H1 (cell line): ENCODE results near the gene ZFP57. TPM values are rescaled to one million over a fixed set of nuclear protein-coding genes. Genes with fewer than 3 reads are reported as not detected.

Experiments
- CTCF ChIA-PET: fragments of 300-600 bp; sonication (Branson Sonifier 250); formaldehyde crosslinking; loops from one replicate; lab custom pipeline; 2021; ENCODE audit not compliant: partially characterized antibody; lab: Charles Lee
- POLR2A ChIA-PET: fragments of 300-600 bp; sonication (Branson Sonifier 250); formaldehyde crosslinking; loops from one replicate; lab custom pipeline; 2021; ENCODE audit warnings: inconsistent platforms; ENCODE audit not compliant: partially characterized antibody; lab: Charles Lee
- DNase-seq, 2 experiments: peaks; one replicate each; pipeline versions ENCODE4 v3.0.0 to v3.0.0-alpha.2; 2010 to 2022; ENCODE audit warnings: low spot score in 2 of 2, low read depth in 1 of 2, mixed read lengths in 1 of 2
- FAIRE-seq: peaks from 2 replicates; lab custom pipeline; 2011; peaks lifted over from hg19 to GRCh38; lab: Jason Lieb, UNC
- H2AFZ ChIP-seq: 2 replicates; pipeline ENCODE4 v1.8.1; 2012; ENCODE audit warnings: low read length, inconsistent platforms
- H2AK5ac ChIP-seq: 2 replicates; pipeline ENCODE4 v1.6.1; 2013; ENCODE audit warnings: low read depth, low read length
- H2BK120ac ChIP-seq: replicated peaks from 2 replicates; pipeline ENCODE3; 2013; ENCODE audit warnings: low read depth, low read length, inconsistent platforms
- H2BK12ac ChIP-seq: 2 replicates; pipeline ENCODE4 v1.6.1; 2013; ENCODE audit warnings: low read depth, low read length
- H2BK15ac ChIP-seq: 2 replicates; pipeline ENCODE4 v1.6.1; 2013; ENCODE audit warnings: low read length
- H2BK20ac ChIP-seq: 2 replicates; pipeline ENCODE4 v1.6.1; 2013; ENCODE audit warnings: low read length
- H2BK5ac ChIP-seq: 2 replicates; pipeline ENCODE4 v1.6.1; 2013; ENCODE audit warnings: low read depth, low read length
- H3K14ac ChIP-seq: 2 replicates; pipeline ENCODE4 v1.6.1; 2013; ENCODE audit warnings: inconsistent platforms; ENCODE audit not compliant: insufficient read length
- H3K18ac ChIP-seq: 2 replicates; pipeline ENCODE4 v1.6.1; 2013; ENCODE audit warnings: low read length; ENCODE audit errors: extremely low read depth
- H3K23ac ChIP-seq: 2 replicates; pipeline ENCODE4 v1.6.1; 2013; ENCODE audit warnings: inconsistent platforms; ENCODE audit not compliant: insufficient read length
- H3K23me2 ChIP-seq: 2 replicates; pipeline ENCODE4 v1.6.1; 2013; ENCODE audit warnings: low read depth, low read length
- H3K27ac ChIP-seq: 2 replicates; pipeline ENCODE4 v1.6.1; 2011; ENCODE audit warnings: low read depth, low read length, inconsistent platforms
- H3K27me3 ChIP-seq, 4 experiments: replicated peaks in 1 of 4; 1 replicate in 1 of 4; 2 replicates in 3 of 4; pipeline versions ENCODE4 v1.6.1 to v1.8.1; 2011 to 2013; ENCODE audit warnings: low read length in 3 of 4, mild to moderate bottlenecking in 3 of 4, inconsistent platforms in 2 of 4, mixed read lengths in 2 of 4, moderate library complexity in 1 of 4; ENCODE audit not compliant: control insufficient read depth in 3 of 4, insufficient read depth in 3 of 4; ENCODE audit errors: extremely low read depth in 1 of 4
- H3K36me3 ChIP-seq, 4 experiments: 2 replicates each; pipeline versions ENCODE4 v1.6.1 to v1.8.1; 2011 to 2013; ENCODE audit warnings: mild to moderate bottlenecking in 4 of 4, low read length in 3 of 4, moderate library complexity in 2 of 4, control low read depth in 1 of 4, inconsistent platforms in 1 of 4; ENCODE audit not compliant: insufficient read depth in 4 of 4, control insufficient read depth in 2 of 4
- H3K4ac ChIP-seq: replicated peaks from 2 replicates; pipeline ENCODE3; 2013; ENCODE audit warnings: low read length, low read depth, mixed read lengths, inconsistent platforms; ENCODE audit not compliant: insufficient read length
- H3K4me1 ChIP-seq, 4 experiments: replicated peaks in 1 of 4; 1 replicate in 1 of 4; 2 replicates in 3 of 4; pipeline versions ENCODE4 v1.6.1 to v1.8.1; 2011 to 2013; ENCODE audit warnings: low read length in 3 of 4, inconsistent platforms in 2 of 4, mixed read lengths in 1 of 4; ENCODE audit not compliant: insufficient read depth in 4 of 4, control insufficient read depth in 3 of 4
- H3K4me2 ChIP-seq, 2 experiments: 2 replicates each; pipeline versions ENCODE4 v1.6.1 to v1.8.1; 2011 to 2013; ENCODE audit warnings: low read depth in 2 of 2, low read length in 2 of 2, control low read depth in 1 of 2, inconsistent platforms in 1 of 2, mild to moderate bottlenecking in 1 of 2; ENCODE audit not compliant: insufficient read depth in 1 of 2
- H3K4me3 ChIP-seq, 4 experiments: fragments of 200-600, 300-600 bp in 1 of 4; sonication (generic), shearing (Covaris generic), sonication (Bioruptor Twin) in 1 of 4; 2 replicates each; pipeline versions ENCODE4 v1.5.1 to v1.8.1; 2011 to 2016; ENCODE audit warnings: low read length in 4 of 4, low read depth in 3 of 4, control low read depth in 2 of 4, inconsistent platforms in 2 of 4, mild to moderate bottlenecking in 2 of 4, mixed read lengths in 1 of 4, moderate library complexity in 1 of 4; ENCODE audit not compliant: insufficient read depth in 2 of 4; ENCODE audit errors: extremely low read depth in 1 of 4
- H3K56ac ChIP-seq: replicated peaks from 2 replicates; pipeline ENCODE3; 2013; ENCODE audit warnings: low read depth, mild to moderate bottlenecking, mixed read lengths, low read length, inconsistent platforms; ENCODE audit not compliant: insufficient read length
- H3K79me1 ChIP-seq: 2 replicates; pipeline ENCODE4 v1.6.1; 2013; ENCODE audit warnings: low read depth, low read length, control low read depth
- H3K79me2 ChIP-seq, 2 experiments: 2 replicates each; pipeline versions ENCODE4 v1.6.1 to v1.8.1; 2012 to 2013; ENCODE audit warnings: low read length in 2 of 2, mild to moderate bottlenecking in 2 of 2, inconsistent platforms in 1 of 2; ENCODE audit not compliant: insufficient read depth in 2 of 2, control insufficient read depth in 1 of 2
- H3K9ac ChIP-seq, 4 experiments: replicated peaks in 1 of 4; 1 replicate in 1 of 4; 2 replicates in 3 of 4; pipeline versions ENCODE4 v1.6.1 to v1.8.1; 2011 to 2013; ENCODE audit warnings: low read depth in 3 of 4, low read length in 3 of 4, control low read depth in 2 of 4, mild to moderate bottlenecking in 2 of 4, moderate library complexity in 2 of 4, inconsistent platforms in 1 of 4; ENCODE audit errors: extremely low read depth in 1 of 4
- H3K9me3 ChIP-seq, 2 experiments: 2 replicates each; pipeline versions ENCODE4 v1.6.1 to v1.8.1; 2012 to 2013; ENCODE audit warnings: mild to moderate bottlenecking in 2 of 2, moderate library complexity in 2 of 2, control low read depth in 1 of 2, inconsistent platforms in 1 of 2, low read depth in 1 of 2, low read length in 1 of 2, mixed read lengths in 1 of 2; ENCODE audit not compliant: insufficient read depth in 2 of 2
- H4K20me1 ChIP-seq, 2 experiments: replicated peaks in 1 of 2; 2 replicates each; pipeline versions ENCODE3 to v1.8.1; 2011 to 2013; ENCODE audit warnings: inconsistent platforms in 2 of 2, low read length in 2 of 2, mild to moderate bottlenecking in 1 of 2; ENCODE audit not compliant: insufficient read depth in 2 of 2, control insufficient read depth in 1 of 2
- H4K5ac ChIP-seq: 2 replicates; pipeline ENCODE4 v1.6.1; 2013; ENCODE audit warnings: low read length, low read depth, mixed read lengths, inconsistent platforms; ENCODE audit not compliant: insufficient read length
- H4K8ac ChIP-seq: 2 replicates; pipeline ENCODE4 v1.8.0; 2013; ENCODE audit warnings: mild to moderate bottlenecking, moderate library complexity, low read length, inconsistent platforms; ENCODE audit not compliant: insufficient read depth; ENCODE audit errors: extremely low read depth
- H4K91ac ChIP-seq: replicated peaks from 2 replicates; pipeline ENCODE3; 2013; ENCODE audit warnings: low read length, mixed read lengths, inconsistent platforms; ENCODE audit not compliant: insufficient read length
- CEBPB ChIP-seq: IDR thresholded peaks from 2 replicates; pipeline ENCODE4 v1.6.1; 2012; ENCODE audit warnings: low read depth, low read length
- WGBS, 2 experiments: shearing (Covaris generic) in 1 of 2; methylation state at CpG; one replicate each; pipeline versions ENCODE4 v1.1.6 to v1.1.7; 2013 to 2015; ENCODE audit warnings: low lambda C conversion rate in 2 of 2, mixed read lengths in 2 of 2, inconsistent platforms in 1 of 2, low coverage in 1 of 2, missing lambda C conversion rate in 1 of 2; ENCODE audit not compliant: insufficient replicate concordance in 2 of 2, insufficient coverage in 1 of 2, insufficient read length in 1 of 2; ENCODE audit errors: extremely low coverage in 1 of 2, missing lambda C conversion rate in 1 of 2; 5-methylcytosine and 5-hydroxymethylcytosine counted together
- polyA plus RNA-seq, 7 experiments: library from polyadenylated mRNA; depleted of rRNA in 3 of 7; stranded (reverse) in 5 of 7; unstranded in 2 of 7; fragments of >200 nt in 5 of 7; fragments of 200-250 nt in 2 of 7; gene quantifications; 1 replicate in 5 of 7; 2 replicates in 1 of 7; 4 replicates in 1 of 7; pipeline versions ENCODE4 v1.2.1 to v1.2.3, GENCODE V29; 2011 to 2013; ENCODE audit warnings: missing spikeins in 2 of 7, mixed read lengths in 2 of 7
- total RNA-seq: library from RNA; stranded (reverse); fragmentation: NEBNext Ultra II Directional; extraction: Animal tissue kit (Norgen Biotek cat#: 25700); gene quantifications from 2 replicates; pipeline ENCODE4 v1.2.1, GENCODE V29; 2021

ZFP57 gene
- total and polyA plus RNA-seq, 2 of the 8 experiments (the other 6 are each of a cell fraction or from before 2014, with no cell fraction given) = 0.85 to 1.2 TPM

- Histone ChIP-seq H3K79me1 (peaks cover 10% of the 10 kb centered on the region), H2AK5ac (no peak overlapping the region)
- TF ChIP-seq CEBPB = no peak
- TF ChIP-seq, all 59 proteins: peak for 0
- Histone ChIP-seq H3K79me2 (peaks cover 13 to 62% of the 10 kb centered on the region in 2 experiments), H3K4ac (no peak overlapping the region), H3K23me2 (peaks cover 49% of the 10 kb centered on the region), H3K56ac (no peak overlapping the region), H4K20me1 (peaks cover 0 to 15% of the 10 kb centered on the region in 2 experiments), H3K36me3 (no peaks in the 10 kb centered on the region; a peak in 1 of 8 replicates), H4K91ac (no peak overlapping the region), H2AFZ (no peak overlapping the region), H3K14ac (no peak overlapping the region), H2BK15ac (no peak overlapping the region), H3K9ac (no peak overlapping the region), H2BK20ac (no peak overlapping the region), H3K4me3 (peak overlapping the region in 3 of 4 experiments; percentile 61 to 84 (median 71); a peak in 5 of 8 replicates), H3K27ac (no peak overlapping the region), H3K18ac (no peak overlapping the region), H3K27me3 (no peaks in the 10 kb centered on the region), H3K4me2 (peak overlapping the region; percentile 79 to 93), H4K5ac (no peak overlapping the region), H4K8ac (no peak overlapping the region), H3K9me3 (no peaks in the 10 kb centered on the region), H2BK12ac (no peak overlapping the region), H3K23ac (no peak overlapping the region), H3K4me1 (peaks cover 9 to 42% (median 31%) of the 10 kb centered on the region in 4 experiments), H2BK120ac (no peak overlapping the region), H2BK5ac (no peak overlapping the region)
- POLR2A ChIA-PET = interaction anchor here (0.6 to 5.3 kb wide), 7 partner anchors 11 to 128 kb away, joined by 3 to 33 read pairs (median 4); no protein-coding TSS in a partner anchor
- DNase-seq (no peak), FAIRE-seq (no peak)
- 67% methylated on average over 1 of the region's 2 CpGs; no CpG with 5 or more reads in 1 of the 2 experiments for WGBS, 2 experiments
- CTCF ChIA-PET = interaction anchor here (0.7 to 33.1 kb wide), 10 partner anchors 10 to 127 kb away, joined by 3 to 658 read pairs (median 4); partner anchors contain the start of gene MOG
Observed at GRCh38 chr6:29629571-29629970, 51.4 kb downstream of the ZFP57 start.
